ENCODE results near the gene HSPB2.

Gene HSPB2

DNA sequence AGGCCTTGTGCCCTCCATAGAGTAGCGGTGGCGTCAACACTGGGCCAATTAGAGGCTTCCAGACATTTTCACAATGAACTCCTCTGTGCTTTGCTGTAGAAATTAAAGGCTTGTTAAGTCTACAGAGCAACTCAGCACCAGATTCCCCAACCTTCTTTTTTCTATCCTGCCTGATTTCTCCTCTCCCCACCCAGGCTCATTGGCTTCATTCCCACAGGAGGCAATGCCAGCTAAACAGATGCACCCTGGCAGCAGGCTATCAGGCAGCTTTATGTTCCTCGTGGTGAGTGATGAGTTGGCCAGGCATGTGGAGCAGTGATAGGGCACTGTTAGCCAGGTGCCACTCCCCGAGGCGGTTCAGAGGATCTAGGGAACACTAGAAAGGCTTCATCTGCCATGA is 29.4 kb downstream of the HSPB2 start:
- no peak for DNase-seq

DNA sequence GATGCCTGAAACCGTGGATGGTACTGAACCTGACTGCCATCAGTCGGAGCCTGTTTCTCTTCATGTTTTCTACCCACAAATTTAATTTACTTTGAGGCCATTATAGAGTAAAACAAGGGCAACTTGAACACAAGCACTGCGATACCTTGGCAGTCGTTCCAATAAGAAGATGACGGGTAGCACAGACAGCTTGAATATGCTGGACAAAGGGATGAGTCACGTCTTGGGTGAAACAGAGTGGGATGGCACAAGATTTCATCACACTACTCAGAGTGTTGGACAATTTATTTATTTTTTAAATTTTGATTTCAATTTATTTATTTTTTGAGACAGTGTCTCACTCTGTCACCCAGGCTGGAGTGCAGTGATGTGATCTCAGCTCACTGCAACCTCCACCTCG is 30.3 kb downstream of the HSPB2 start:
- no peak for DNase-seq

DNA sequence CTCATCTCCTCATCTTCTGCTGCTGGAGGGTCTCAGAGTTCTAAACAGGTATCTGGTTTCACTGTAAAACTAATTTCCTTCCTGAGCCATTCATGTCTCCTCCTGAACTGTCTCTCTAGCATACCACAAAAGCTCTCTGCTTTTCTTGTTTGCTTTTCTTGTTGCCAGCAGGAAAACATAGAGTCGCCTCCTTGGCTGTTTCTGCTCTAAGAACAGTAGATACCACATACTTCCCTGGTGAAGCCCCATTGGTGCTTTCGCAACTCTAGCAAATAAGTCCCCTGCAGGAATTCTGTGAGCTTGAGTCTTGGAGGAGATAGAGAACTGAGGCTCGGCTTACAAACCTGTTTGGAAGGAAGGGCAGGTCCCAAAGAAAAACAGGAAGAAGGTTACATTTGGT is 31.6 kb downstream of the HSPB2 start:
- DNase-seq = no peak

DNA sequence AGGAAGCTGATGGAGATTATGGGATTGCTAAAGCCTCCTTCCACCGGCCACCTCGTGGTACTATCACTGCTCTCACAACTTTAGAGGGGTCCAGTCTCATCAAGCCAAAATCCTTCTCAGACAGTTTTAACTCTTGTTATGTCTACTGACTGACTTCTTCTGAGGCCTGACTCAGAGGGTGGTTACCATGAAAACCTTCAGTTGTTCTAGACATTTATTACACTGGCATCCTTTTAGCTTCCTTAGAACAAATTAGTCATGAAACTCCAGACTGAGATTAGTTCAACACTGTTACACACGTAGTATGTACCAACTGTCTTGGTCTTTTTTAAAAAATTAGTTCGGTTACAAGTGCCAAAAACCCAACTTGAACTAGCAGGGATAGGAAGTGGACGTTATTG is 32.1 kb downstream of the HSPB2 start:
- DNase-seq = no peak

DNA sequence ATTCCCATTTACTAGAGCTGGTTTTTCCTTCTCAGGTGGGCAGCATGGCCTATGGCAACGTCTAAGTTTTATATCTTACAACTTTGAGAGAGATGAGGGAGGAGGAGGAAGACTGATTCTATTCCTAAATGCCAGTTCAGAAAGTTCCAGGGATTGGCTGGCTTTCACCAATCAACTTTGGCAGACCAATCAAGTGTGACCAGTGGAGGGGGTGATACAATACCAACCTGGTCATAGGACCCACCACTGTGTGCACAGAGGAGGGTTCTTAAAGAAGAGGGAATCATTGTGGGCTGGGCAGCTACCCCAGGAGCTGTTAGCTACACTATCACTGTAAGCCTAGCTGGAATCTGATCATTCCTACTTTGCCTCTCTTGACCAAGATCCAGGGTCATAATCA is 32.7 kb downstream of the HSPB2 start:
- no peak for DNase-seq

DNA sequence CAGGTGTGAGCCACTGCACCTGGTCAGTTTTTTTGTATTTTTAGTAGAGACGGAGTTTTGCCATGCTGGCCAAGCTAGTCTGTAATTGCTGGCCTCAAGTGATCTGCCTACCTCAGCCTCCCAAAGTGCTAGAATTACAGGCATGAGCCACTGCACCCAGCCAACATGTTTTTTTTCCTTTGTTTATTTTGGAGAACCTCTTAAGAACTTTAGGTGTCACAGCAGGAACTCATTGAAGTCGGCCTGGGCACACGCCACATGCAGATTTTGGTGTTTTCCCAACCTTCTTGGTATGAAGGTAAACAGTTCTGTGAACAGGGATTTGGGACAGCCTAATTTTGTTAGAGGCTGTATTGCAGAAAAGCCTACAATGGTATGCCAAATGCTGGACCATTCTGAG is 34.0 kb downstream of the HSPB2 start:
- no peak for DNase-seq

DNA sequence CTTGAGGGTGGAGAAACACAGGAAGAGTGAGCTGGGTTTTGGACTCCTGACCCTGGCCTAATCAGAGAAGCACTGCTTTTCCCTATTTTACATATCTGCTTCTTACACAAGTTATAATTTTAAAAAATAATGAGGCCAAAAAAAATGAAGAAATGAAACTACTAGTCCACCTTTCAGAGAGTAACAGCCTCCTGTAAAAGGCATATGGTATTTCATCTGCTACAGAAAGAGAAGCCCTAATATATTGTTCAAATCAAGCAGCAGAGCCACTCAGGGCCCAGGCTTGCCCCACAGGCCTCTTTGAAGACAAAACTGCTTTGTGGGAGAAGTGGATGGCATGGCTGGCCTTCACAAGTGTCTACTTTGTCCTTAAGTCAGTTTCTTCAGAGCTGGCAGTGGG is 34.6 kb downstream of the HSPB2 start:
- DNase-seq = no peak

DNA sequence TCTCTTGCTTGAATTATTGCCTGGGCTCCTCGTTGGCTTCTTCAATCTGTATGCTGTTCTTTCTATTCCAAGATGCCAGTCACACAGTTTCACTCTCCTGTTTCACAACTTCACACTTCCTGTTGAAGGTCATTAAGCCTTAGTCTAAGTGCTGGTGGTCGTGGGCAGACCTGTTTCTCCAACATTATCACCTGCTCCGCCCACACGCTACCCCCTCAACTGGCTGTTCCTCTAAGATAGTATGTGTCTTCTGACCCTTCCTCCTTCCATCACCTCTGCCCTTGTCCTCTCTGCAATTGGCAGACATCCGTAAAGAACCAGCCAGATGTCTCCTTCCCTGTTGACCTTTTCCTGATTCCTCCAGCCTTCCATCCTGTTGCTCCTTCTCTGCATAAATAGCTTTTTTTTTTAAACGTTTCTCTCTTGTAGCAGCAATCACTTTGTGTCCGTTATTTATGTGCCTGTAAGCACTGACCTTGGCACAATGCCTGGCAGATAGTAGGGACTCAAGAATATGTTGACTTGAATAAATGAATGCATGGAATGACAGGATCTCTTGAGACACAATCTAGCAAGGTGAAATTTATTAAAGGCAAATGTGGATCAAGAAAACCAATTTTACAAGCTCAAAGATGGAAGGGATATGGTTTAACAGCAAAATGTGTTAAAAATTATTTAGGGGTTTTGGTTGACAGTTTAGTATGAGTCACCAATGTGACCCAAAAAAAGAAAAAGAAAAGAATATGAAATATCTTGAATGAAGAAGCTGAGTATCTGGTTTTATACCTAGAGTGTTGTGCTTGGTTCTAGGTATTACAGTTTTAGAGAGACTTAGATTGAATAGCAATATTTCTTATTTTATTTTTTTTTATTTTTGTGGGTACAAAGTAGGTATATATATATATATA is 37.2 kb downstream of the HSPB2 start:
- no peak for DNase-seq

DNA sequence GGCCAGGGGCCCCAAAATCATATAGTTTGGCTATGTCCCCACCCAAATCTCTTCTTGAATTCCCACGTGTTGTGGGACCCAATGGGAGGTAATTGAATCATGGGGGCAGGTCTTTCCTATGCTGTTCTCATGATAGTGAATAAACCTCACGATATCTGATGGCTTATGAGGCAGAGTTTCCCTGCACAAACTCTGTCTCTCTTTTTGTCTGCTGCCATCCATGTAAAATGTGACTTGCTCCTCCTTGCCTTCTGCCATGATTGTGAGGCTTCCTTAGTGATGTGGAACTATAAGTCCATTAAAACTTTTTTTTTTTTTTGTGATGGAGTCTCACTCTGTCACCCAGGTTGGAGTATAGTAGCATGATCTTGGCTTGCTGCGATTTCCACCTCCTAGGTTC is 39.0 kb downstream of the HSPB2 start:
- DNase-seq = no peak

DNA sequence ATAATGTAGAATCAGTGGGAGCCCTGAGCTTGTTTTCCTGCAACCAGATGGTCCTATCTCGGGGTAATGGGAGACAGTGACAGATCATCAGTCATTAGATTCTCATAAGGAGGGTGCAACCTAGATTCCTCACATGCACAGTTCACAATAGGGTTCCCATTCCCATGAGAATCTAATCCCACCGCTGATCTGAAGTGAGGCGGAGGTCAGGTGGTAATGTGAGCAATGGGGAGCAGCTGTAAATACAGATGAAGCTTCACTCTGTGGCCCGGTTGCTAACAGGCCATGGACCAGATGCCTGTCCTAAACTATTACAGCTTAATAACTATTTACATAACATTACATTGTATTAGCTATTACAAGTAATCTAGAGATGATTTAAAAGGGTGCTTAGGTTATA is 41.6 kb downstream of the HSPB2 start:
- DNase-seq = no peak

DNA sequence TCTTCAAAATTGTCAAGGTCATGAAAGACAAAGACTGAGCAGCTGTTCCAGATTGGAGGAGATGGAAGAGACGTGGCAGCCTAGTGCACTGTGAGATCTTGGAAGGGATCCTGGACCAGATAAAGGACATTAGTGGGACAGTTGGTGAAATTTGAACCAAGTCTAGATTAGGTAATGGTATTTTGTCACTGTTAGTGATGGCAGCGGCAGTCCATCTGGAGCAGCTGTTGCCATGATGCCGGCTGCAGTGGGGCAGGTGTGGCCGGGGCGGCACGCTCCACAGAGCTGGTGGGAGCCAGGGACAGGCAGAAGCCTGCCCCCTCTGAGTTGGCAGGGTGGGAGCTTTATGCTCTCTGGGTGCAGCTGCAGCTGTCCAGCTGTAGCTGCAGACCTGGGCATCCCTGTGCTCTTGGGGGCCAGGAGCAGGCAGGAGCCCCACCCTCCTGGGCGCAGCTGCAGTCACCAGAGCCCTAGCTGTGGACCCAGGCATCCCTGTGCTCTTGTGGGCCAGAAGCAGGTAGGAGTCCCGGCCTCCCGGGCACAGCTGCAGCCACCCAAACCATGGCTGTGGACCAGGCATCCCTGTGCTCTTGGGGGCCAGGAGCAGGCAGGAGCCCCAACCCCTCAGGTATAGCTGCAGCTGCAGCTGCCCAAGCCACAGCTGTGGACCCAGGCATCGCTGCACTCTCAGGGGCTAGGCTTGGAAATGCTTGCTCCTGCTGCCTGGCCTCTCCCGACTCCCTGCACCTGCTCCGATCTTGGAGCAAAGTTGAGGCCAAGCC is 45.3 kb downstream of the HSPB2 start:
- DNase-seq = no peak

DNA sequence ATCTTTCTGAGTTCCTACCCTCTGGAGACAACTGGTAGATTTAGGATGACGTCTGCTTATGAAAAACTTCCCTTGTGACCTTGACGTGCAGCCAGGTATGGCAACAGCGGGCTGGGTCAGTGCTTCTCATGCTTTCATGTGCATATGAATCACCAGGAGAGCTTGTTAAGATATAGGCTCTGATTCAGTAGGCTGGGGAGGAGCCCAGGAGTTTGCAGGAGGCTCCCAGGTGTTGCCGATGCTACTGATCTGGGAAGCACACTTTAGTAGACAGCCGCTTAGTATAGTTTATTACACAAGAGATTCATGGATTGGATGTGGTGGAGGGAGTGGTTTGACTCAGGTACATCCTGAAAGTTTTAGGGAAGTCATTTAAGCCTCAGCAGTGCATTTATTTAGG is 48.4 kb downstream of the HSPB2 start:
- DNase-seq = no peak

DNA sequence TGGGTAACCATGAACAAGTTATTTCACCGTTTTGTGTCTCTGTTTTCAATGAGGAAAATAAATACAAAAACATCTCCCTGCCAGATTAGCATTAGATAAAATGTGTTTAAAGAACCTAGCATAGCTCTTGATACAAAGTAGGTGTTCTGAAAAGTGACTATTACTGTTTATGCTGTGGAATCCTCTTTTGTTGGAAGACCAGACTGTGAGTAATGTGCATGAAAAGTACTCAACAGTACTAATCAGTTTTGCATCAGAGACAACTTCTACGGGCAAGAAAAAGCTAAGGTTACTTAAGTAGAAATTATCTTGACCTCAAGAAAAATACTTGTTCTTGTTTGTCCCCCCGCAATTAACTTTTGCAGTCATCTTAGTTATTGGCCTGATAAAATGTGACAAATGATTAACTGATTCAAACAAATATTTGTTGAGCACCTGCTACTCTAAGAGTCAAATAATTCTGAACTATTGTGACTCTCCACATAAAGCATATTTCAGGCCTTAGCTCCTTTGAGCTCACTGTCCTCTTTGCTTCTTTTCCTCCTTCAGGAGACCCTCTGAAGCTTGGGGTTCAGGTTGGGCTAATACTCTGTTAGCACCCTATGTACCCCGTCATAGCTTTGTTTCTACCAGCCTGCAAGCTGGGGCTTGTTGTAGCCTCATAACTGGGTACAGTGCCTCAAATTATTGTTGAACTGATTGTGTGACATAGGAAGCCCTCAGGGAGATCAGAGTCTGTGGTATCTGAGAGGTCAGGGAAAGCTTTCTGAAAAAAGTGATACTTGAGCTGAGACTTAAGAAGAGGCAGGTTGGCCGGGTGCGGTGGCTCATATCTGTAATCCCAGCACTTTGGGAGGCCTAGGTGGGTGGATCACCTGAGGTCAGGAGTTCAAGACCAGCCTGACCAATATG is 49.1 kb downstream of the HSPB2 start:
- no peak for DNase-seq
